Dendritic cell treated with granulocyte-macrophage colony-stimulating factor and Interleukin-4, amounts not matched to agents 40 ng/mL and 50 ng/mL, for 4 days (primary cell): ENCODE data around the gene STIM2.
A peak's percentile ranks its signal among the peaks of the same experiment; 100 is the strongest.
"Not testable (repeated sequence)": the region's sequence is repeated elsewhere in the genome, so short reads cannot be mapped to it uniquely, and the experiment has no call there.

Source experiments
- H3K27ac Mint-ChIP-seq: one replicate; pipeline ENCODE4 v1.8.0; 2022; ENCODE audit warnings: mild to moderate bottlenecking, mixed read lengths
- H3K27me3 Mint-ChIP-seq: one replicate; pipeline ENCODE4 v1.8.0; 2022; ENCODE audit warnings: mild to moderate bottlenecking, mixed read lengths
- H3K36me3 Mint-ChIP-seq: one replicate; pipeline ENCODE4 v1.8.0; 2022; ENCODE audit warnings: low read depth, mixed read lengths
- H3K4me1 Mint-ChIP-seq: one replicate; pipeline ENCODE4 v1.8.0; 2022; ENCODE audit warnings: low read depth, mixed read lengths
- H3K4me3 Mint-ChIP-seq: one replicate; pipeline ENCODE4 v1.8.0; 2022; ENCODE audit warnings: mild to moderate bottlenecking, moderate library complexity, mixed read lengths
- H3K9me3 Mint-ChIP-seq: one replicate; pipeline ENCODE4 v1.8.0; 2022; ENCODE audit warnings: mixed read lengths
- intact Hi-C: fragments of 100-400 bp; cut with micrococcal nuclease; formaldehyde crosslinking; loops from one replicate; pipeline ENCODE4 v1.15.0; 2022

The STIM2 gene

GRCh38 chr4:26887143-26887542 is 26.5 kb downstream of the STIM2 start:
- H3K27me3 Mint-ChIP-seq = no peaks in the 10 kb centered on the region
- H3K4me3 Mint-ChIP-seq = peak overlapping the region; percentile 56
- intact Hi-C loops = no loop called here
- peak overlapping the region; percentile 94 for H3K27ac Mint-ChIP-seq
- peaks cover 53% of the 10 kb centered on the region for H3K4me1 Mint-ChIP-seq
- peaks cover 18% of the 10 kb centered on the region for H3K36me3 Mint-ChIP-seq
- H3K9me3 Mint-ChIP-seq = no peaks in the 10 kb centered on the region

- intact Hi-C loops = no loop called here
- H3K27ac Mint-ChIP-seq = no peak overlapping the region
- H3K4me3 Mint-ChIP-seq = no peak overlapping the region
- no peaks in the 10 kb centered on the region for H3K27me3 Mint-ChIP-seq
- H3K9me3 Mint-ChIP-seq = no peaks in the 10 kb centered on the region
- peaks cover 52% of the 10 kb centered on the region for H3K4me1 Mint-ChIP-seq
- H3K36me3 Mint-ChIP-seq = peaks cover 12% of the 10 kb centered on the region
These were observed 27.2 kb downstream of the STIM2 start for GRCh38 chr4:26887809-26888208.

- no peaks in the 10 kb centered on the region for H3K27me3 Mint-ChIP-seq
- H3K4me3 Mint-ChIP-seq = no peak overlapping the region
- H3K27ac Mint-ChIP-seq = no peak overlapping the region
- no peaks in the 10 kb centered on the region for H3K9me3 Mint-ChIP-seq
- peaks cover 53% of the 10 kb centered on the region for H3K4me1 Mint-ChIP-seq
- intact Hi-C loops = no loop called here
- peaks cover 16% of the 10 kb centered on the region for H3K36me3 Mint-ChIP-seq
These were observed 28.7 kb downstream of the STIM2 start for GRCh38 chr4:26889356-26889755.

GRCh38 chr4:26891054-26891453 is 30.4 kb downstream of the STIM2 start:
- Mint-ChIP-seq H3K4me1 (peaks cover 55% of the 10 kb centered on the region), H3K27me3 (no peaks in the 10 kb centered on the region), H3K36me3 (peaks cover 21% of the 10 kb centered on the region), H3K27ac (no peak overlapping the region), H3K4me3 (no peak overlapping the region), H3K9me3 (no peaks in the 10 kb centered on the region)
- intact Hi-C loops = no loop called here

GRCh38 chr4:26891867-26892266 is 31.2 kb downstream of the STIM2 start:
- Mint-ChIP-seq H3K9me3 (no peaks in the 10 kb centered on the region), H3K36me3 (peaks cover 21% of the 10 kb centered on the region), H3K4me1 (peaks cover 46% of the 10 kb centered on the region), H3K27me3 (no peaks in the 10 kb centered on the region), H3K27ac (no peak overlapping the region), H3K4me3 (no peak overlapping the region)
- intact Hi-C loops = no loop called here

- Mint-ChIP-seq H3K4me3 (no peak overlapping the region), H3K4me1 (peaks cover 41% of the 10 kb centered on the region), H3K27ac (no peak overlapping the region), H3K9me3 (no peaks in the 10 kb centered on the region), H3K27me3 (no peaks in the 10 kb centered on the region), H3K36me3 (peaks cover 21% of the 10 kb centered on the region)
- intact Hi-C loops = no loop called here
These were observed 32.0 kb downstream of the STIM2 start for GRCh38 chr4:26892480-26893150.

- intact Hi-C loops = no loop called here
- Mint-ChIP-seq H3K36me3 (peaks cover 21% of the 10 kb centered on the region), H3K9me3 (no peaks in the 10 kb centered on the region), H3K27ac (no peak overlapping the region), H3K27me3 (no peaks in the 10 kb centered on the region), H3K4me3 (no peak overlapping the region), H3K4me1 (peaks cover 41% of the 10 kb centered on the region)
These were observed 32.9 kb downstream of the STIM2 start for GRCh38 chr4:26893491-26893890.

GRCh38 chr4:26894881-26895280 is 34.2 kb downstream of the STIM2 start:
- Mint-ChIP-seq H3K4me1 (peaks cover 39% of the 10 kb centered on the region), H3K36me3 (peaks cover 19% of the 10 kb centered on the region)
- H3K27me3 Mint-ChIP-seq, H3K4me3 Mint-ChIP-seq, H3K27ac Mint-ChIP-seq, H3K9me3 Mint-ChIP-seq, intact Hi-C loops: not testable (repeated sequence)

- peaks cover 48% of the 10 kb centered on the region for H3K4me1 Mint-ChIP-seq
- intact Hi-C loops = no loop called here
- H3K27me3 Mint-ChIP-seq = no peaks in the 10 kb centered on the region
- H3K36me3 Mint-ChIP-seq = peaks cover 14% of the 10 kb centered on the region
- no peaks in the 10 kb centered on the region for H3K9me3 Mint-ChIP-seq
- no peak overlapping the region for H3K4me3 Mint-ChIP-seq
- H3K27ac Mint-ChIP-seq = no peak overlapping the region
These were observed 36.0 kb downstream of the STIM2 start for GRCh38 chr4:26896636-26897035.

GRCh38 chr4:26899991-26900390 is 39.4 kb downstream of the STIM2 start:
- Mint-ChIP-seq H3K27me3 (no peaks in the 10 kb centered on the region), H3K27ac (no peak overlapping the region), H3K9me3 (no peaks in the 10 kb centered on the region), H3K4me1 (peaks cover 44% of the 10 kb centered on the region), H3K4me3 (no peak overlapping the region), H3K36me3 (peaks cover under 1% of the 10 kb centered on the region)
- intact Hi-C loops = loop anchor here (5.0 kb wide), 1 partner anchor 38 kb away; the partner anchor contains the start of gene STIM2

- Mint-ChIP-seq H3K4me1 (peaks cover 50% of the 10 kb centered on the region), H3K4me3 (no peak overlapping the region), H3K27me3 (no peaks in the 10 kb centered on the region), H3K36me3 (peaks cover 6% of the 10 kb centered on the region), H3K27ac (peak overlapping the region; percentile 26), H3K9me3 (no peaks in the 10 kb centered on the region)
- intact Hi-C loops = loop anchor here (5.0 kb wide), 1 partner anchor 38 kb away; the partner anchor contains the start of gene STIM2
These were observed 40.1 kb downstream of the STIM2 start for GRCh38 chr4:26900765-26901164.

GRCh38 chr4:26905172-26905571 is 44.5 kb downstream of the STIM2 start:
- H3K9me3 Mint-ChIP-seq = no peaks in the 10 kb centered on the region
- intact Hi-C loops = no loop called here

GRCh38 chr4:26907731-26908599 is 47.3 kb downstream of the STIM2 start:
- Mint-ChIP-seq H3K27me3 (no peaks in the 10 kb centered on the region), H3K4me1 (peaks cover 42% of the 10 kb centered on the region), H3K36me3 (peaks cover 12% of the 10 kb centered on the region), H3K27ac (peak overlapping the region; percentile 62), H3K4me3 (no peak overlapping the region), H3K9me3 (no peaks in the 10 kb centered on the region)
- intact Hi-C loops = no loop called here

More at GRCh38 chr4:26905172-26905571, 44.5 kb downstream of the STIM2 start:
- peaks cover 53% of the 10 kb centered on the region for H3K4me1 Mint-ChIP-seq
- no peaks in the 10 kb centered on the region for H3K27me3 Mint-ChIP-seq
- H3K4me3 Mint-ChIP-seq = no peak overlapping the region
- H3K27ac Mint-ChIP-seq = peak overlapping the region; percentile 86
- peaks cover 12% of the 10 kb centered on the region for H3K36me3 Mint-ChIP-seq

- Mint-ChIP-seq H3K27ac (no peak overlapping the region), H3K27me3 (no peaks in the 10 kb centered on the region), H3K36me3 (peaks cover 12% of the 10 kb centered on the region), H3K9me3 (no peaks in the 10 kb centered on the region), H3K4me1 (peaks cover 49% of the 10 kb centered on the region), H3K4me3 (no peak overlapping the region)
- intact Hi-C loops = no loop called here
These were observed 48.7 kb downstream of the STIM2 start for GRCh38 chr4:26909369-26909768.
